ENCODE results near the gene BORCS8.

BORCS8 gene

GRCh38 chr19:19134687-19135158 is 57.2 kb downstream of the BORCS8 start (continued):
- TF ChIP-seq TCF4 (CRISPR knock-in tag; IDR thresholded peaks at IDR 0.05; ENCODE audit: borderline replicate concordance): no peak
- no peak for TF ChIP-seq ZNF565 (CRISPR knock-in tag; conservative IDR thresholded peaks at IDR 0.05; ENCODE audit: low read depth)
- TF ChIP-seq ZNF70 (CRISPR knock-in tag; IDR thresholded peaks at IDR 0.05): no peak

DNA sequence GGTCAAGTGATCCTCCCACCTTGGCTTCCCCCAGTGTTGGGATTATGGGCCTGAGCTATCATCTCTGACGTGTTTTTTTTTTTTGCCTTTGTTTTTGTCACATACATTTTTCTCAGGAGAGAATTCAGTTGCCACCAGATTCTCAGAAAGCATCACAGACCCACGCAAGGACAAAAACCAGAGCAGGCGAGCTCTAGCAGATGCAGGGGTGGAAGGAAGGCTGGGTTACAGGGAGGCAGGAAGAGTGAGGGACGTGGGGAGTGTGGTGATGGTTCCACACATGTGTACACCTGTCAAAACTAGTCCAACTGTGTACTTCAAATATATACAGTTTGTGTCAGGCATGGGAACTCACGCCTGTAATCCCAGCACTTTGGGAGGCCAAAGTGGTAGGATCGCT is 58.0 kb downstream of the BORCS8 start:
- no peak for ATAC-seq
- TF ChIP-seq TSHZ2 (CRISPR knock-in tag; IDR thresholded peaks at IDR 0.05): no peak
- no peak for TF ChIP-seq CSDC2 (CRISPR knock-in tag; IDR thresholded peaks at IDR 0.05)
- TF ChIP-seq ZNF70 (CRISPR knock-in tag; IDR thresholded peaks at IDR 0.05): no peak
- no peak for TF ChIP-seq TCF4 (CRISPR knock-in tag; IDR thresholded peaks at IDR 0.05; ENCODE audit: borderline replicate concordance)
- no peak for TF ChIP-seq ISL1 (CRISPR knock-in tag; IDR thresholded peaks at IDR 0.05)
- no peak for TF ChIP-seq BACH2 (CRISPR knock-in tag; IDR thresholded peaks at IDR 0.05; ENCODE audit: borderline replicate concordance)
- TF ChIP-seq POU6F1 (CRISPR knock-in tag; IDR thresholded peaks at IDR 0.05; ENCODE audit: borderline replicate concordance, low read depth): no peak
- no peak for TF ChIP-seq PPARA (CRISPR knock-in tag; IDR thresholded peaks at IDR 0.05; ENCODE audit: borderline replicate concordance)
- TF ChIP-seq ZNF8 (CRISPR knock-in tag; IDR thresholded peaks at IDR 0.05): no peak
- TF ChIP-seq RARB (CRISPR knock-in tag; IDR thresholded peaks at IDR 0.05): no peak
- TF ChIP-seq CREB5 (CRISPR knock-in tag; IDR thresholded peaks at IDR 0.05; ENCODE audit: low read depth): no peak
- TF ChIP-seq ZC3H10 (CRISPR knock-in tag; IDR thresholded peaks at IDR 0.05): no peak
- TF ChIP-seq GLIS3 (CRISPR knock-in tag; IDR thresholded peaks at IDR 0.05): no peak
- no peak for TF ChIP-seq TOX (CRISPR knock-in tag; IDR thresholded peaks at IDR 0.05; ENCODE audit: borderline replicate concordance)
- TF ChIP-seq ZFP30 (CRISPR knock-in tag; IDR thresholded peaks at IDR 0.05): no peak
- no peak for TF ChIP-seq ZFP3 (CRISPR knock-in tag; IDR thresholded peaks at IDR 0.05)

GRCh38 chr19:19132912-19133311 is 59.0 kb downstream of the BORCS8 start:
- TF ChIP-seq ZFP30 (CRISPR knock-in tag; IDR thresholded peaks at IDR 0.05) (no peak), CSDC2 (CRISPR knock-in tag; IDR thresholded peaks at IDR 0.05) (no peak), RARB (CRISPR knock-in tag; IDR thresholded peaks at IDR 0.05) (no peak), BACH2 (CRISPR knock-in tag; IDR thresholded peaks at IDR 0.05; ENCODE audit: borderline replicate concordance) (no peak), CREB5 (CRISPR knock-in tag; IDR thresholded peaks at IDR 0.05; ENCODE audit: low read depth) (no peak), ARNTL (CRISPR knock-in tag; IDR thresholded peaks at IDR 0.05; ENCODE audit: borderline replicate concordance, low read depth) (no peak), ZC3H10 (CRISPR knock-in tag; IDR thresholded peaks at IDR 0.05) (no peak), ZNF565 (CRISPR knock-in tag; conservative IDR thresholded peaks at IDR 0.05; ENCODE audit: low read depth) (no peak), TCF4 (CRISPR knock-in tag; IDR thresholded peaks at IDR 0.05; ENCODE audit: borderline replicate concordance) (no peak)
- ATAC-seq: no peak

DNA sequence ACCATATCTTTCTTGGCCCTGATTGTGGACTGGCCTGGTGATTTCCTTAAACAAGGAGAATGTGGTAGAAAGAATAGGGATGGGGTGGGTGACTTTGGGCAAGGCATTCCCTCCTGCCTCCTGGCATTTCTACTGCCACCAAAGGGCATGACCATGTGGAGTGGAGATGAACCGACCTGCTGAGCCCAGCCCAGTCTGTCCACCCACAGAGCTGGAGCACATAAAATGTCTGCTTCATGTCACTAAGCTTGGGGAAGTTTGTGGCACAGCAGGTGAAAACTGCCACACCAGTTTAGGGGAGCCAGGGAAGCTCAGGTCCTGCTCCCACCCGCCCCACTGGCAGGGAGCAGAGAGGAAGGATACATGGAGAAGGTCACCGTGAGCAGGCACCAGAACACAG is 60.0 kb downstream of the BORCS8 start:
- ATAC-seq: no peak
- TF ChIP-seq POU6F1 (CRISPR knock-in tag; IDR thresholded peaks at IDR 0.05; ENCODE audit: borderline replicate concordance, low read depth) (no peak), ZC3H10 (CRISPR knock-in tag; IDR thresholded peaks at IDR 0.05) (no peak), PPARA (CRISPR knock-in tag; IDR thresholded peaks at IDR 0.05; ENCODE audit: borderline replicate concordance) (no peak), ZNF8 (CRISPR knock-in tag; IDR thresholded peaks at IDR 0.05) (no peak), ZNF565 (CRISPR knock-in tag; conservative IDR thresholded peaks at IDR 0.05; ENCODE audit: low read depth) (no peak), CREB5 (CRISPR knock-in tag; IDR thresholded peaks at IDR 0.05; ENCODE audit: low read depth) (no peak), ISL1 (CRISPR knock-in tag; IDR thresholded peaks at IDR 0.05) (no peak), ARNTL (CRISPR knock-in tag; IDR thresholded peaks at IDR 0.05; ENCODE audit: borderline replicate concordance, low read depth) (no peak)
